ENCODE data around the gene SLCO2A1.

SLCO2A1 gene

GRCh38 chr3:133881939-133882825 lies 147.5 kb downstream of the SLCO2A1 start:
- no peak for DNase-seq

- no peak for DNase-seq
These were observed 148.2 kb downstream of the SLCO2A1 start for GRCh38 chr3:133881492-133881891.

GRCh38 chr3:133880886-133881455 lies 148.8 kb downstream of the SLCO2A1 start:
- no peak for DNase-seq

GRCh38 chr3:133880287-133880686 lies 149.4 kb downstream of the SLCO2A1 start:
- DNase-seq = peak in 1 of 14 donors; percentile 23

GRCh38 chr3:133878518-133878917 lies 151.2 kb downstream of the SLCO2A1 start:
- no peak for DNase-seq

Data from C1 segment of cervical spinal cord (tissue), 14 donors.